LoVo (cell line): ENCODE data around the gene CHD2.
A peak's percentile ranks its signal among the peaks of the same experiment; 100 is the strongest.
"Not testable (repeated sequence)": the region's sequence is repeated elsewhere in the genome, so short reads cannot be mapped to it uniquely, and the experiment has no call there.

Experiments
- DNase-seq: peaks from one replicate; pipeline ENCODE4 v3.0.0-alpha.2; 2016; ENCODE audit warnings: low spot score

CHD2 gene

DNA sequence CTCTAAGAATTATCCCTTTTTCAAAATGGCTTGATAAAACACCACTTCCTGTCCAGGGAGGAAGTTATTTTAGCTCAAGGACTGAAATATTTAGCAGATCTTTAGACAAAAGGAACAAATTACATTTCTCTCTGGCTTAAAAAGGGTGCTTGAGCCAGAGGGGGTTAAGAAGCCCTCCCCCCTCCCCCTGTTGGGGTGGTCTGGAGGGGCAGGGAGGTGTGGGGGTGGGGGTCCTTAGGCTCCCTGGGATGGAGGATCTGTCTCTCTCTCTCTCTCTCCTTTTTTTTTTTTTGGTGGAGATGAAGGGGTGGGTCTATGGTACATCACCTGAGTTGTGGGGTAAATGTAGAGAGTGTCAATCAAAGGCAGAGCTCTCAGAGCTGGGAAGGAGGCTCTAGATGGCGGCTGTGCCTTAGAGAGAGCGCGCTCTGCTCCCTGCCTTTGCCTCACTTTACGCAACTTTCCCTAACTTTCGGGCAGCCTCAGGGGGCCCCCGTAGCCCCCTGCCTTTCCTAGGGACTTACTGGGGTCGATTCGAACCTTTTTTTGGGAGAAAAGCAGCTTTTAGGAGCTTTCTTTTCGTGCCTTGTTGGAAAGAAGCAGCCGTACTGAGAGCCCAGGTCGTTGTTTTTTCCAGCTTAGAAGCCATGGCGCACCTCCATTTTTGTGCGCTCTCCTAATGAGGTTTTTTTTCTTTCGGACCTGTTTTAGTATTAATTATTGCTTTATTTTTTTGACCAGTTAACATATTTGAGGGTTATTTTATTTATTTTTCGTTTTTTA is at the start of gene CHD2:
TSS of gene CHD2 (plus strand) at position 377 of the 783 bp plus-strand sequence. CDS start 914 bp downstream, outside the sequence.
- DNase-seq = peak; percentile 91

DNA sequence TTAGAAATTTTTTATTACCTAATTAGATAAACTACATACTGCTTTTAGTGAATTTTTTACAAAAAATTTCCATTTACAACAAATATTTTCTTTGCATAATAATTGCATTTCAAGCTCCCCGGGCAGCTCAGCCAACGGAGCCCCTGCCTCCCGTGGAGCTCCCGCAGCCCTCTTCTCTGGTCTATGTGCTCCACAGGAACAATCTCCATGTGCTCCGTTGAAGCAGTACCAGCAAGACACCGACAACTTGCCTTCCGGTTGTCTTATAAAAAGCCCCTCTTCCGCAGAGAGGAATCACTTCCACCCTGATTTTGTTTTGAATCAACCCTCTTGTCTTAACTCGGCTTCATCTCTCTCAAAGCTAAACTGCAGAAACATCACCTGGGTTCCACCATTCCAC is 46.9 kb upstream of the CHD2 start:
- DNase-seq = no peak

DNA sequence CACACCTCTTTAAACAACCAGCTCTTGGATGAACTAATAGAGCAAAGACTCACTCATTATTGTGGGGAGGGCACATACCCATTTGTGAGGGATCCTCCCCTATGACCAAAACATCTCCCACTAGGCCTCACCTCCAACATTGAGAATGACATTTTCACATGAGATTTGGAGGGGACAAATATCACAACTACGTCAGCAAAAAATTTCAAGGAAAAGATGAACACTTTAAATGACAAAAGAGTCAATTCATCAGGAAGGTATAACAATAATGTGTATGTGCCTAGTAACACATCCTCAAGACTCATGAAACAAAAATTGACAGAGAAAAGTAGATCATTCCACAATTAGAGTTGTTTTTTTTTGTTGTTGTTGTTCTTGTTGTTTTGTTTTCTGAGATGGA is 38.4 kb upstream of the CHD2 start:
- no peak for DNase-seq

DNA sequence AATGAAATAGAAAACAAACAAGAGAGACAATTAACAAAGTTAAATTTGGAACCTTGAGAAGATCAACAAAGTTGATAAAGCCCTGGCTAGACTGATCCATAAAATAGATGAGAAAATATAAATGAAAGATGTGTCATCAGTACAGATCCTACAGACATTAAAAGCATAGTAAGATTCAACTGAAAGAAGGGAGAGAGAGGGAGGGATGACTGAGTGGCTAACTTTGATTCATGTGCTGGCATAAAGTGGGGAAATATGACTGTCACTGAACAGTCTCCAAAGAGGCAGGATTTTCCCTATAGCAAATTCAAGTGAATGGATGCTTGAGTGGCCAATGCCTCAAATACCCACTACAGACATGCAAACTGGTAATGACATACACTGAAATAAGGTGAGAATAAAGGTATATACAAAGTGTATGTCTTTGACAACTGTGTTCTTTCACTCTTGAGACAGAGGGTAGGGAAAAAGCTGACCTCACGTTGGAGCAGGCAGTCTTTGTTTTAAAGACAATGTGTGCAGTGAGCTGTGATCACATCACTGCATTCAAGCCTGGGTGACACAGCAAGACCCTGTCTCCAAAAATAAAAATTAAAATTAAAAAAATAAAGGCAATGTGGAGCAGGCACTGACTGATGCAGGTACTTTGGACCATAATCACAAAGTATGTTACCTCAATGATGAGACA is 35.9 kb upstream of the CHD2 start:
- no peak for DNase-seq

DNA sequence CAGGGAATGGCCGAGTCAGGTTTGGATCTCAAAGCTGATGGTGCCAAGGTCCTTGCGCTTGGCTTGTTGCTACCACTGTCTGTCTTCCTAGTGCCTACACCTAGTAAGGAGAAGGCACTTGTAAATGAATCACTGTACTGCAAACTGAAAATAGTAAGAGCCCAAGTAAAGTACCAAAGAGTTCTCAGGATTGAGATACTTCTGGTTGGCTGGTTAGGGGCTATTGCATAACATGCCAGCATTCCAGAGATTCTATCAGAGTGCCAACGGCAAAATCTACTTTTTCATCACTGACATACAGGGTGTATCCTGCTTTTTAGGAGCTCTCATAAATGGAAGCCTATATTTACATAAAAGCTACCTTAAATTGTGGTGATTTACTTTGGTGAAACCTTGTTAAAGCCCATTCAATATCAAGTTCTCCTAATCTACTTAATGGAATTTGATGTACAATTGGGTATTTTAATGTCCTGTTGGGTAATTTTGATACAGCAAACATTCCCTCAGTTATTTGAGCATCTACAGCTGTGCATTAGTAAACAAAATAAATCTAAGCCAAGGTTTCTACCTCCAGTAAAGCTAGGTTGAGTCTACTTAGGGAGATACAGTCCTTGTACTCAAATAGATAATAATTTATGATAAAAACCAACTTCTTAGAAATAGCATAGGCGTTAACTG is 30.7 kb upstream of the CHD2 start:
- peak; percentile 40 for DNase-seq

DNA sequence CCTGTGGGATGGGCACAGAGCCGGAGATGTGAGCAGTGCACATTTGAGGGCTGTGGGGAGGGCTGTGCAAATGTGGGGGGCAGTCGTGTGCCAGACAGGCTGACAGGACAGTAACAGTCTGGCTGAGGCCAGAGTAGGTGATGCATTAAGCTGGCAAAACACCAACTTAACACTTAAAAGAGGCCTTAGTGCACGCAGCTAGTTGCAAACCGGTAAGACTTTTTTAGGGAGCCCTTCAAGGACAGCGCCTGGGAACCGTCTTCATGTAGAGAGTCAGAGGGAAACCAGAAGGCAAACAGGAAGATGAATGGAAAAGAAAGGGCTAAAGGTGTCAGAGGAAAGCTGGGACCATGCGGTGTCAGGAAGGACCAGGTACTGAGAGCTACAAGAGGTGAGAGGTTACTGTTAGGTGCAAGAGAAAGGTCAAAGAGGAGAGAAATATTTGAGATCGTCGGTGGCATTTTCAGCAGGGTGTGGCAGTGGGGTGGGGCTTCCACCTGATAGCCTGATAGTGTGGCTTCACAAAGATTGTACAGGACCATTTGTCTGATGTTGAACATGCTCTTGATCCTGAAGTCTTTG is 30.0 kb upstream of the CHD2 start:
- DNase-seq = no peak

DNA sequence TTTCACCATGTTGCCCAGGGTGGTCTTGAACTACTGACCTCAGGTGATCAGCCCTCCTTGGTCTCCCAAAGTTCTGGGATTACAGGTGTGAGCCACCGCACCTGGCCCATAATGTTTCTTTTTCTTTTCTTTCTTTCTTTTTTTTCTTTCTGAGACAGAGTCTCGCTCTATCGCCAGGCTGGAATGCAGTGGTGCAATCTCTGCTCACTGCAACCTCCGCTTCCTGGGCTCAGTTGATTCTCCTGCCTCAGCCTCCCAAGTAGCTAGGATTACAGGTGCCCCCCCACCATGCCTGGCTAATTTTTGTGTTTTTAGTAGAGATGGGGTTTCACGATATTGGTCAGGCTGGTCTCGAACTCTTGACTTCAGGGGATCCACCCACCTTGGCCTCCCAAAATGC is 27.2 kb upstream of the CHD2 start:
- not testable (repeated sequence) for DNase-seq

DNA sequence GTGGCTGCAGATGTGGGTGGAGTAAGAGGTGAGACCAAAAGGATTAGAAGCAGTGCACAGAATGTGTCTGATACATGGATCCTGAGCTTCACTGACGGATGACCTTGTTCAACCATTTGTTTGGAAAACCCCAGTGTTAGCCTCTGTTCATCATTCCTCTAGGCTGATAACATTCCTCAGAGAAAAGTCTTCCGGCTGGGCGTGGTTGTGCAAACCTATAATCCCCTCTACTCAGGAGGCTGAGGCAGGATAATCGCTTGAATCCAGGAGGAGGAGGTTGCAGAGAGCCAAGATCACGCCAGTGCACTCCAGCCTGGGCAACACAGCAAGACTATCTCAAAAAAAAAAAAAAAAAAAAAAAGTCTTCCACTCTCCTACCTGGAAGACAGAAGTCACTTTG is 23.1 kb upstream of the CHD2 start:
- DNase-seq = no peak

DNA sequence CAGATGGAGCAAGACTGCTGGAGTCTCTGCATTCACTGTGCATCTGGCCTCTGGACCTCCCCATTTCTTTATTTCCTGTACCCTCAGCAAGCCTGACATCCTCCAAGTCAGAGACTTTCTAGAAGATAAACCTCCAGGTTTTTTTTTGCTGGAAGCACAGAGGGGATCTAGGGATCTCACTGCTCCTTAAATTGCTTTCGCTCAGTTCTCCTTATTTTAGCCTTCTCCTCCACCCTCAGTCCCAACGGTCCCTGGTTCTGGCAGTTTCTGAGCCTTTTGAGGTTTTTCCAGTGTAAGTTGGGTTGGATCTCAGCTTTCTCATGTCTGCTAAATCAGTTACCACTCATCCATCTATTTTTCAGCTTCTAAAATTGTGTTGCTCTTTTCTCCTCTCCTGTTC is 22.7 kb upstream of the CHD2 start:
- no peak for DNase-seq

DNA sequence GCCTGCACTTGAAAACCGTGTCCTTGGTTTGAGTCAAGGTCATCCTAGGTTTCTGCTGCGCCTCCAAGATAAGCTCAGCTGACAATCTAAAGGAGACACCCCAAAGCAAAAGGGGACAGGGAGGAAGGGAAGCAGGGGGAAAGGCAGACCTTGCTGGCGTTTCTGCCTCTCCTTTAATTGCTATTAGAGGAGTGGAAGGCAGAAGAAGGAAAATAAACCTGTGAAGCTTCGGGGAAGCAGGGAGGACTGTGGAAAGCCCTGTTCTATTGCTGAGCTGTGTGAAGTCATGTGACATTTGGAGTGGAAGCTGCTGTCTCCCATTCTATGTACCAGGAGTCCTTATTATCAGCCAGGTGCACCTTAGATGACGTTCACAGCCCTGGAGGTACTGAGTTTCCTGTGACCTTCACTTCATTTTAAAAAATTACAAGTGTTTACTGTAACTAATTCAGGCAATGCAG is 21.5 kb upstream of the CHD2 start:
- DNase-seq = no peak

DNA sequence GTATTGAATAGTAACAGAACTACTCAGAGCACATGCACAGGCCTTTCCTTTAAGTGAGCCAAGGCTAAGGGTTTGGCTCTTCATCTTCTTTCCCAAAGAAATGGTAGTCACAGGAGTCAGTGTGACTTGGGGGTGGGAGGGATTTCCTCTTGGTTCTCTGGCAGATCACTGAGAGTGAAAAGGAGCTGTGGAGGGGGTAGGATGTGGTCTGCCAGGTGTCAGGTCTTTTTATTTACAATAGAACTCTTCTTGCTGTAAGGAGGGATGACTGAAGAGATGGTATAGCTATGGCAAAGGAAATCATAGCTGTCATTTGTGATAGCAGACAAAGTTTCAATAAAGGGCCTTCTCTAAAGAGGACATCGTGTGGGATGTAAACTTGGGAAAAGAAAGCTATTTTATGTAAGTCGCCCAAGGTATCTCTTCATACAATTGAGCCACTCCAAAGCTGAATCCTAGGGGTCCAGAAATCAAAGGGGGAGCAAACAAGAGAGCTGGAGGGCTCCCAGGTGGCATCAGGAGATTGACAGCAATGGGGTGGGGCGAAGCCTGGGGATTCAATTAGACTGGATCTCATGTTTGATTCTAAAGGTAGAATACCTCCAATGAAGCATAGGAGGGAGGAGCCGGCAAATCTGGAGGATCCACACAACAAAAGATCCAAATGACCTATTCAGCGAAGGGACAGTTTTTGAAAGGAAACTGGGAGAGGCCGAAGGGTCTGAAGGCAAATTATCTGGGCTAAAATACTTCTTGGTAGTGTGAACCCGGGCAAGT is 20.0 kb upstream of the CHD2 start:
- no peak for DNase-seq

DNA sequence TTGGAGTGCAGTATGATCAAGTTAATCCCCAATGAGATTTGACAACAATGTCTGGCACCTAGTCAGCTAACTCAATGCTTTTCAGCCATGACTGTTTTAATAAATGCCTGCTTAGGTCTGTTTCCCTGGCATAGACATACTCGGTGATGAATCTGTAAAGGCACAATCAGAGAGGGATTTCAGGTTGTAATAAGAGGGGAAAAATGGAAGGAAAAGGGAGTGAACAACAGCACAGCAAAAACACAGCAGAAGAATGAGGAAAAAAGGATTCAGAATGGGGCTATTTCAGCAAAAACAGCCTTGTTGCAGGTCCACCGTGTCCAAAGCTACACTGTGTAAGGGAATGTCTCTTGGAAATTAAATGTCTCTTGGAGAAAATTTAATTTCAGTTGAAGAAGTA is 19.3 kb upstream of the CHD2 start:
- no peak for DNase-seq

DNA sequence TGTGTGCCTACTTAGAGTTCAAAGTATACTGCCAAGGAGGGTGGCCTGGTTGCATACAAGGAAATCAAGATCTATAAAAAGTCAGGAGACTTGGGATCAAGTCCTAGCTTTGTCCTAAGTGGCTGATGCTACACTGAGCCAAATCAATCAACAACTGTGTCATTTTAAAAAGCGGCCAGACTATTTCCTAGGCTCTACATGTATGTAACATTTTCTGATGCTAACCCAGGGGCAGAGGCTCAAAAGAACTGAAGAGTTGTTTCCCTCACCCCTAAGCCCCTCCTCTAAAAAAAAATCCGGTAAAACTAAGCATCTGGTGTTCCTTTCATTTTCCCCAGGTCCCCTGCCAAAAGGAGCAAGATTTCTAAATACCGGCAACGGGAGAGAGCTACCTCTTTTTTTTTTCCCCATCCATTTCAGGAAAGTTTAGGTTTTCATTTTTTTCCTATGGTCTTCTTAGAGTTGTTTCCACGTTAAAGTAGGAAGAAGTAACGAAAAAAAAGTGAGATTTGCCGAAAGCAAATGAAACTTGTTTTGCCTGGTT is 18.8 kb upstream of the CHD2 start:
- DNase-seq = no peak

DNA sequence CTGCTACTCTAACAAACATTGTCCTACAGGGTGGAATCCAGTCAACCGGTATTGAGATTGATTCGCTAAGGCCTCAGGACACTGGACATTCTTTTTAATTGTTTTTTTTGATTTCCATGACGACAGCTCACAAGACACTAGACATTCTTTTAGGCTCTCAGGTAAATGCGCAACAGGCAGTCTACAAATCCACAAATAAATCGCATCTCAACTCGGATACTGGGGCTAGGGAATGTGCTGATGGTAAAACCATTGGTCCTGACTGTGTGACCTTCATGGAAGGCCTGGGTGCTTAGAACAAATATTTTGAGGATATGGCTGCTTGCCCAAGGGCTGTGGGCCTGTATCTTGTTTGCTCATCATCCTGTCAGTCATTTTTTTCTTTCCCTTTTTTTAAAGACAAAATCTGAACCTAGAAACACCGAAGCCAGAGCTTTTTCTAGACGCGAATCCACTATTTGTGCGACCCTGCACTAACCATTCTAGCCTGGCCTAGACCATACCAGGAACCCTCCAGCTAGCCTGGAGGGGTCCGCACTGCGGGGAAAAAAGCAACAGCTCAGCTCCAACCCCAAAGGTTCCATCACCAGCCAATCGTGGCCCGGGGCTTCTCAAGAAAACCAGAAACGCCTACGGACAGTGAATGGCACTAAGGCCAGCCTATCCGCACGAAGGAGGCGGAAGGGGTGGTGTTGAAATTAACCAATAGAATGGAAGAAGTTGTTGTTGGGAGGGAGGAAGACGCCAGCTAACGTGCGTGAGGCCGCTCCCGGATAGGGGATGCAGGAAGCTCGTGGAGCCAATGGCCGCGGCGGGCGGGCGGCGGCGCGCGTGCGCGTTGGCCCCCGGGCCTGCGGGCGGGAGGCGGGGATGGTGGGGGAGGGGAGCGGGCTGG is 18.1 kb upstream of the CHD2 start:
- peak; percentile 99 for DNase-seq

DNA sequence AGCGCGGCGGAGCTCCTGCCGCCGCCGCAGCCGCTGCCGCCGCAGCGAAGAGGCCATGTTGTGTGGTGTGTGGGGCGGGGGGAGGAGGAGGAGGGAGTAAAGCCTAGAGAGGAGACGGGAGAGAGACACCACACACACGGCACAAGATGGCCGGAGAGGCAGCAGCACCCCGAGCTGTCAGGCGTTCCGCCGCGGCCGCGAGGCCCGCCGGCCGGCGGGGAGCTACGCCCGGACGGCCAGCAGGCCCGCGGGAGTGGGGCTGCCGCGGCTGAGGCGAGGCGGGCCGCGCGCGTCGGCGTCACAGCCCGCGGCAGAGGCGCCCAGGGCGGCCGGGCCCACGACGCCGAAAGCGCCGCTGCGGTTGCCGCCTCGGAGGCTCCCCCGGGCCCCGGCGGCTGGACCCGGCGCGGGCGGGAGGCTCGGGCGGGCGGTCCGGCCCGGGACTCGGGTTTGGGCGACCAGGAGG is 17.4 kb upstream of the CHD2 start:
- DNase-seq = no peak

DNA sequence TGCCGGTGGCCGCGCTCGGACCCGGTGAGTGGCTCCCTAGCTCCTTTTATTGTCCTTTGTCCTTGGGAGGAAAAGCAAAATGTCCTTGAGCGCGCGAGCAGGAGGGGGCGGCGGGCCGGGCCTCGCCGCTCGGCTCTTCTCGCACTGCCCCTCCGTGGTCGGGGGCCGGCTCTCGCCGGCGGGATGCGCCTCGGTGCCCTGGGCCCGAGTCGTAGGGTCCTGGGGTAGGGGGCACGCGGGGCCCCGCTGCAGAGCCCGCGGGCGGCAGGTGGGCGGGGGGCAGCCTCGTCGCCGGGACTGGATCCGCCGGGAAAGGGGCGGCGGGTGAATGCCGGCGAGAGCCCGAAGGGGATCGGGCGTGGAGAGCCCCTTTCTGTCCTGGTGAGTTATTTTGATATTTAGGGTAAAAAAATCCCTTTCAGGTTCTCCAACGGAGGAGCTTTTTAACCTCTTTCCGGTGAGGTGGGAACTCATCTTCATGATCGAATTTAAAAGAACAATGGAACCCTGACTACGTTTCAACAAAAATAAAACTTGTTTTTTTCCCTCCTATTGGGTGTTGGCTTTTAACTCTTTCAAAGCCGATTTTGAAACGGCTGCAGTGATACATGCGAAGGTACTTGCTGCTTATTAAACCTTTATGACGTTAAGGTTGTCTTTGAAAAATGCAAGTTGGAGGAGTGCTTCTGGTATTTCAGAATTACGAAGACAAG is 16.8 kb upstream of the CHD2 start:
- no peak for DNase-seq

DNA sequence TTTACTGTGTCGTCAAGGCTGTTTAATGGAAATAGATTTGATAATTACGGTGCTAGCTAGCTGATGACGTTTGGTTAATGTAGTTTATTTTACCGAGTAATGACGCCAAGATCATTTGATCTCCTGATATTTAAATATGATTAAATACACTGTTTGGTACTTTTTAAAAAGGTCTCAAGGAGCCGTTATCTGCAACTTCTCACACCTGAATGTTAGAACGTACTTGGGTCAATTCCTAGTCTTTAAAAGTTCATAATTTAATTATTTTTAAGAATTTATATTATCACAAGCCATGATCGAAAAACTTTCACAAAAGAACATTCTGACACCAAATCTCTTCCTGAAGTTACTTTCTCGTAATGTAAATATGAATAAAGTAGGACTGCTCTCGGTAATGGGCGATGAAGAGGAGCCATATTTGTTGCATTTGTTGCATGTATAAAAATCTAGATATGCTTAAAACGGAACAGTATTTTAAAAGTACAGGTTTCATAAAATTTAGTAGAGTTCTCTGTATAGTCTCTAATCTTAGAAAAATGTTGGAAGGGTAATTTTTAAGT is 16.2 kb upstream of the CHD2 start:
- DNase-seq = no peak

DNA sequence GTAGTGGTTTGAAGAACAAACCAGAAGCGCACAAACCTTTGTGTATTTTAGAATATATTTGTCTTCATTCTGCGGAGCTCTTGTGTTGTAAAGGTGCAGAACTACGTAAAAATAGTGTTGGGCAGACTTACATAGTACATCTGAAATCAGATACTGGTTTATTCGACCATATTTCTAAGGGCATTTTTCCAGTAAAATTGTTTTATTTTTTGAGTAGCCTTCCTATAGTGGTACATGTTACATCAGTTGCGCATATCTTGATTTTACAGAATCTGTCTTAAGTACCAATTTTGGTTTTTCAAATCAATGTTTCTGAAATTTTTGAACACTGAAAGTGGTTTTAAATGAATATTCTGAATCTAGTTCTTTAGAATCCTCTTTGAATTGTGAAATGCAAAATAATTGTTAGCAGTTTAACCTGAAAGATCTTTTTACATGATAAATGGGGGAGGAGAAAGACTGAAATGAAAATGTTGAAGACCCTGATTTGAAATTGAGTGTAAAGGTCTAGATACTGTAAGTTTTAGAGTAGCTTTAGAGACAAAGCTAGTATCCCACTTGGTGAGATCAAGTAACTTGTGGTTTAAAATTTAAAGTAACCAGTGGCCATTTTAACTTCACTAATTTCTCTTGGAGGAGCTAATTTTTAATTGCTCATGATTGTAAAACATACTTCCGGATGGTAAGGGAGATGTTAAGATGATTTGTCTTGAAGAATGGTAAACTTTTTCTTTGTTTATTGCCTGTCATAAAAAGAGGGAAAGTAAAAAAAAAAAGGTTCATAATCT is 15.5 kb upstream of the CHD2 start:
- DNase-seq = no peak
